ENCODE measurements around the gene C3orf38.
"Not testable (repeated sequence)": the region's sequence is repeated elsewhere in the genome, so short reads cannot be mapped to it uniquely, and the experiment has no call there.

C3orf38 gene

GRCh38 chr3:88166419-88166971, 16.7 kb downstream of the C3orf38 start:
- no peak for DNase-seq

GRCh38 chr3:88167173-88167572, 17.4 kb downstream of the C3orf38 start:
- DNase-seq, result no peak

- peak; percentile 11 for DNase-seq
Observed at GRCh38 chr3:88167704-88168103, 17.9 kb downstream of the C3orf38 start.

- no peak for DNase-seq
Observed at GRCh38 chr3:88168171-88168570, 18.4 kb downstream of the C3orf38 start.

DNA sequence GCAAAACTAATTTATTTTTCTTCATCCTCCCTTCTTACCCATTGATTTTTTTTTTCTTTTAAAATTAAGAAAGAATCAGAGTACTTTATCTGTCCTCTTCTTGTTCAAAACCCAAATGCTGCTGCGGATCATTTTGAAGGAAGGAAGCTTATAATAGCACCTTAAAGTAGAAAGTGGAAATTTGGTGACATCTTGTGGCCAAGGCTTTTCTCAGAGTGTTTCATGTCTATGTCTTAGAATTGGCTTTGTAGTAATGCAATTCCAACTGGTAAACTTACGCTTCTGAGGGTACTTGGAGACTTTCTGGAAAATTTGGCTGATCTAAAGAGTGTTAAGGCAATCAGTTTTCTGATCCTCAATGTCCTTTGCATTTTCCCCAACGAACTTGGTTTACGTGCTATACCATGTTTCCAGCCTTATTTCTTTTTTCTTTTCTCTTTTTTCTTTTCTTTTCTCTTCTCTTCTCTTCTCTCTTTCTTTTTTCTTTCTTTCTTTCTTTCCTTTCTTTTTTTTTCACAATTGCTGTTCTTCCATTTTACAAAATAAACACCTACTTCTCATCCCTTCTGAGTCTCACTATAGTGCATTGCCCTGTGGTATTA, 30.7 kb downstream of the C3orf38 start:
- peak; percentile 55 for DNase-seq

DNA sequence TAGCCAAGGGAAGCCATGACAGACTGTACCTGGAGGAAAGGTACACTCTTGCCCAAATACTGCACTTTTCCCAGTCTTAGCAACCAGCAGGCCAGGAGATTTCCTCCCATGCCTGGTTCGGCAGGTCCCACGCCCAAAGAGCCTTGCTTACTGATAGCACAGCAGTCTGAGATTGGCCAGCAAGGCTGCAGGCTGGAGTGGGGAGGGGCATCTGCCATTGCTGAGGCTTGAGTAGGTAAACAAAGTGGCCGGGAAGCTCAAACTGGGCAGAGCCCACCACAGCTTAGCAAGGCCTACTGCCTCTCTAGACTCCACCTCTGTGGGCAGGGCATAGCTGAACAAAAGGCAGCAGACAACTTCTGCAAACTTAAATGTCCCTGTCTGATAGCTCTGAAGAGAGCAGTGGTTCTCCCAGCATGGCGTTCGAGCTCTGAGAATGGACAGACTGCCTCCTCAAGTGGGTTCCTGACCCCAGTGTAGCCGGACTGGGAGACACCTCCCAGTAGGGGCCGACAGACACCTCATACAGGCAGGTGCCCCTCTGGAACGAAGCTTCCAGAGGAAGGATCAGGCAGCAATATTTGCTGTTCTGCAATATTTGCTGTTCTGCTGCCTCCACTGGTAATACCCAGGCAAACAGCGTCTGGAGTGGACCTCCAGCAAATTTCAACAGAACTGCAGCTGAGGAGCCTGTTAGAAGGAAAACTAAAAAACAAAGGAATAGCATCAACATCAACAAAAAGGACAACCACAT, 32.6 kb downstream of the C3orf38 start:
- not testable (repeated sequence) for DNase-seq

DNA sequence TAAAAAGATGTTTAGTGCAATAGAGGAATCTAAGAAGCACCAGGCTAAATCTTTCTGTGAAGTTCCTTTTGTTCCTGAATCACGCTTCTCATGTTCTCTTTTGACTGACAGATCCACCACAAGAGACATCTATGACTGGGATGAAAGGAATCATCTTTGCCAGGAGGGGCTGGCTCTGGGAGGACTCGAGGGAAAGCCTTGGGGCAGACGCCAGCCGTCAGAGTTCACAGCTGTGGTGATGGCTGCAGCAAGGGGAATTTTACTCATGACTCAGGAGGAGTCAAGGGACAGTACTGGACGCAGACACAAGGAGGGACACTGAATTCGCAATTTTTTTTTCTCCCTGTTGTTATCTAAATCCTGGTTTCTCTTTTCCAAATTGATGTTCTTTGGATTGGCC, 38.7 kb downstream of the C3orf38 start:
- peak; percentile 14 for DNase-seq

DNA sequence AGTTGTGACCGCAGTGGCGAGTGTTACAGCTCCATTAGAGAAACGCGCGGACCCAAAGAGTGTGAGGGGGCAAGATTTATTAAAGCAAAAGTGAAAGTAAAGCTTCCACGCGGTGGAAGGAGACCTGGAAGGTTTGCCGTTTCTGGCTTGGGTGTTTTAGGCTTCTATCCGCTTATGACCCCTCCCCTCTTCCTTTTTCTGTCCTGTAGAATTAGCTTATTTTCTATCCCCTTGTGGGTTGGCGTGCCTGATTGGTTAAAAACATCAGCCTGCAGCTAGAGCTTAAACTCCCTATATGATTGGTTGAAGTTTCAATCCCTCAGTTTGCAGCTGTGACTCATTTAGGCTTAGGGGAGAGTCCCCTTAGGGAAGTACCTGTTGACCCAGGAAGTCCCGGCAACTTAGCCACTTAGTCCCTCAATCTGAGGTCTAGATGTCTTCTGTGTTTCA, 39.6 kb downstream of the C3orf38 start:
- no peak for DNase-seq

- no peak for DNase-seq
Observed at GRCh38 chr3:88191872-88192409, 42.2 kb downstream of the C3orf38 start.

DNA sequence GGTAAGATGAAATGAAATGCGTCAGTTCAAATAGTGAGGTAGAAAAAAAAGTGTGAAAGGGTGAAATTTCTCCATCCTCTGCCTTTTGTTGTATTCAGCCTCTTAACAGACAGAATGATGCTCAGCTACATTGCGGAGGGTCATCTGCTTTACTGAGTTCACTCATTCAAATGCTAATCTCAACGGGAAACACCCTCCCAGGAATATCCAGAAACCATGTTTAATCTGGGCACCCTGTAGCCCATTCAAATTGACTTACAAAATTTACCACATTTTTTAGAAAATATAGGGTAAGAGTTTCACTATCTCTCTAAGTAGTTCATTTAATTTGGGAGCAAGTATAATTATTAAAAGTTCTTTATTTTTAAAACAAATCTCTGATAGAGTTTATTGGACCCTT, 42.9 kb downstream of the C3orf38 start:
- no peak for DNase-seq

DNA sequence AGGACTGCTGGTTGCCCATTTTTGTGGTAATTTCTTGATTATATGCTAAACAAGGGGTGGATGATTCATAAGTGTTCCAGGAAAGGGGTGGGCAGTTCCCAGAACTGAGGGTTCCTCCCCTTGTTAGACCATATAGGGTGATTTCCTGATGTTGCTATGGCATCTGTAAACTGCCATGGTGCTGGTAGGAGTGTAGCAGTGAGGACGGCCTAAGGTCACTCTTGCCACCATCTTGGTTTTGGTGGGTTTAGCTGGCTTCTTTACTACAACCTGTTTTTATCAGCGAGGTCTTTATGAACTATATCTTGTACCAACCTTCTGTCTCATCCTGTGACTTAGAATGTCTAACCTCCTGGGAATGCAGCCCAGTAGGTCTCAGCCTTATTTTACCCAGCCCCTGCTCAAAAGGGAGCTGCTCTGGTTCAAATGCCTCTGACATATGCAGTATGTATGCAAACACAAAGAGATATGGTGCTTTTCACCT, 46.2 kb downstream of the C3orf38 start:
- peak; percentile 60 for DNase-seq

GRCh38 chr3:88198121-88198520, 48.4 kb downstream of the C3orf38 start:
- DNase-seq, result no peak

GRCh38 chr3:88203642-88204055, 53.9 kb downstream of the C3orf38 start:
- peak; percentile 54 for DNase-seq
